ENCODE measurements around the gene SUPT6H.

The SUPT6H gene

GRCh38 chr17:28661635-28662526 is at the start of gene SUPT6H, which contains the start of gene SDF2:
Gene SUPT6H, plus strand, starts transcription at chr17:28662205. Its CDS starts 11,197 bp downstream, at chr17:28673402.
Gene SDF2, minus strand, starts transcription at chr17:28661906. Its CDS starts 30 bp downstream, at chr17:28661876.
- peak; percentile 93 to 95 (median 94) for DNase-seq (ENCODE audit: low read depth in 3 of 3)

- DNase-seq (ENCODE audit: low read depth in 3 of 3) = no peak
These were observed 49.5 kb upstream of the SUPT6H start for GRCh38 chr17:28612531-28612930.

GRCh38 chr17:28612936-28613872 is 48.8 kb upstream of the SUPT6H start:
- DNase-seq (ENCODE audit: low read depth in 3 of 3) = no peak

GRCh38 chr17:28613931-28614381 is 48.0 kb upstream of the SUPT6H start, which contains the start of gene RSKR:
Gene RSKR, minus strand, starts transcription at chr17:28614185. Its CDS starts 24 bp downstream, at chr17:28614161.
- no peak for DNase-seq (ENCODE audit: low read depth in 3 of 3)

GRCh38 chr17:28615260-28615940 is 46.6 kb upstream of the SUPT6H start:
- DNase-seq (ENCODE audit: low read depth in 3 of 3) = no peak

GRCh38 chr17:28616281-28616680 is 45.7 kb upstream of the SUPT6H start:
- DNase-seq (ENCODE audit: low read depth in 3 of 3) = no peak

- no peak for DNase-seq (ENCODE audit: low read depth in 3 of 3)
These were observed 43.5 kb upstream of the SUPT6H start for GRCh38 chr17:28618464-28618863.

GRCh38 chr17:28620010-28620409 is 42.0 kb upstream of the SUPT6H start:
- no peak for DNase-seq (ENCODE audit: low read depth in 3 of 3)

- DNase-seq (ENCODE audit: low read depth in 3 of 3) = no peak
These were observed 39.8 kb upstream of the SUPT6H start for GRCh38 chr17:28622186-28622585.

GRCh38 chr17:28623696-28624095 is 38.3 kb upstream of the SUPT6H start:
- DNase-seq (ENCODE audit: low read depth in 3 of 3) = no peak

- no peak for DNase-seq (ENCODE audit: low read depth in 3 of 3)
These were observed 37.9 kb upstream of the SUPT6H start for GRCh38 chr17:28624148-28624547.

GRCh38 chr17:28626818-28627217 is 35.2 kb upstream of the SUPT6H start:
- DNase-seq (ENCODE audit: low read depth in 3 of 3) = no peak

- DNase-seq (ENCODE audit: low read depth in 3 of 3) = no peak
These were observed 27.7 kb upstream of the SUPT6H start for GRCh38 chr17:28634206-28634865.

- no peak for DNase-seq (ENCODE audit: low read depth in 3 of 3)
These were observed 26.5 kb upstream of the SUPT6H start for GRCh38 chr17:28635506-28635905.

- no peak for DNase-seq (ENCODE audit: low read depth in 3 of 3)
These were observed 20.4 kb upstream of the SUPT6H start for GRCh38 chr17:28641579-28641978.

- peak in 1 of 3 experiments; percentile 34 for DNase-seq (ENCODE audit: low read depth in 3 of 3)
These were observed 17.8 kb upstream of the SUPT6H start for GRCh38 chr17:28643983-28644786.

- peak; percentile 90 to 95 (median 94) for DNase-seq (ENCODE audit: low read depth in 3 of 3)
These were observed 17.0 kb upstream of the SUPT6H start, which contains the start of gene BLTP2 for GRCh38 chr17:28644787-28645575. Gene BLTP2, minus strand, starts transcription at chr17:28645158. Its CDS starts 102 bp downstream, at chr17:28645056.

- DNase-seq (ENCODE audit: low read depth in 3 of 3) = peak in 1 of 3 experiments; percentile 6
These were observed 16.4 kb upstream of the SUPT6H start for GRCh38 chr17:28645576-28645939.

Data from stimulated activated CD4-positive, alpha-beta T cell treated with anti-CD3 and anti-CD28 coated beads, TNF-alpha, amount 100 ng/mL, for 24 hours (primary cell).